Measurements from ENCODE around the gene MFAP1.
A peak's percentile ranks its signal among the peaks of the same experiment; 100 is the strongest.

The MFAP1 gene

GRCh38 chr15:43794269-43795037, 30.0 kb downstream of the MFAP1 start:
- Histone ChIP-seq H3K27me3 (ENCODE audit: control insufficient read depth, insufficient read depth, low read length) (no peaks in the 10 kb centered on the region), H3K36me3 (ENCODE audit: control insufficient read depth, insufficient read depth, low read length) (peaks cover 44% of the 10 kb centered on the region), H3K9ac (ENCODE audit: low read depth, low read length) (no peak overlapping the region), H3K27ac (ENCODE audit: low read depth, low read length) (peak overlapping the region; percentile 61), H3K4me1 (ENCODE audit: control insufficient read depth, insufficient read depth, low read length) (peaks cover 36% of the 10 kb centered on the region), H3K9me3 (ENCODE audit: control insufficient read depth, insufficient read depth, low read length) (no peaks in the 10 kb centered on the region), H3K4me3 (ENCODE audit: low read depth, low read length) (0 out of 2 replicates have a peak overlapping the region, but pooled peaks have one; percentile 15)

GRCh38 chr15:43793647-43794046, 30.8 kb downstream of the MFAP1 start:
- Histone ChIP-seq H3K27ac (ENCODE audit: low read depth, low read length) (no peak overlapping the region), H3K9ac (ENCODE audit: low read depth, low read length) (no peak overlapping the region), H3K36me3 (ENCODE audit: control insufficient read depth, insufficient read depth, low read length) (peaks cover 40% of the 10 kb centered on the region), H3K27me3 (ENCODE audit: control insufficient read depth, insufficient read depth, low read length) (no peaks in the 10 kb centered on the region), H3K4me1 (ENCODE audit: control insufficient read depth, insufficient read depth, low read length) (peaks cover 36% of the 10 kb centered on the region), H3K9me3 (ENCODE audit: control insufficient read depth, insufficient read depth, low read length) (no peaks in the 10 kb centered on the region), H3K4me3 (ENCODE audit: low read depth, low read length) (peak overlapping the region; percentile 81)

GRCh38 chr15:43792761-43793476, 31.6 kb downstream of the MFAP1 start:
- Histone ChIP-seq H3K4me1 (ENCODE audit: control insufficient read depth, insufficient read depth, low read length) (peaks cover 36% of the 10 kb centered on the region), H3K4me3 (ENCODE audit: low read depth, low read length) (peak overlapping the region; percentile 81), H3K27me3 (ENCODE audit: control insufficient read depth, insufficient read depth, low read length) (no peaks in the 10 kb centered on the region), H3K9ac (ENCODE audit: low read depth, low read length) (peak overlapping the region; percentile 90), H3K27ac (ENCODE audit: low read depth, low read length) (peak overlapping the region; percentile 83), H3K36me3 (ENCODE audit: control insufficient read depth, insufficient read depth, low read length) (peaks cover 40% of the 10 kb centered on the region), H3K9me3 (ENCODE audit: control insufficient read depth, insufficient read depth, low read length) (no peaks in the 10 kb centered on the region)

- H3K9me3 ChIP-seq (ENCODE audit: control insufficient read depth, insufficient read depth, low read length): no peaks in the 10 kb centered on the region
- H3K4me1 ChIP-seq (ENCODE audit: control insufficient read depth, insufficient read depth, low read length): peaks cover 36% of the 10 kb centered on the region
- peak within 1 kb of the TSS; percentile 91 for H3K27ac ChIP-seq (ENCODE audit: low read depth, low read length)
- no peaks in the 10 kb centered on the region for H3K27me3 ChIP-seq (ENCODE audit: control insufficient read depth, insufficient read depth, low read length)
- H3K9ac ChIP-seq (ENCODE audit: low read depth, low read length): peak within 1 kb of the TSS; percentile 90
- peaks cover 40% of the 10 kb centered on the region for H3K36me3 ChIP-seq (ENCODE audit: control insufficient read depth, insufficient read depth, low read length)
- peak within 1 kb of the TSS; percentile 81 for H3K4me3 ChIP-seq (ENCODE audit: low read depth, low read length)
These were observed 32.3 kb downstream of the MFAP1 start, which contains the start of gene SERF2 for GRCh38 chr15:43791993-43792760. TSS of gene SERF2 (plus strand) at chr15:43792320. CDS start at chr15:43792377, 57 bp downstream.

GRCh38 chr15:43789409-43789808, 35.1 kb downstream of the MFAP1 start:
- H3K9ac ChIP-seq (ENCODE audit: low read depth, low read length): no peak overlapping the region
- H3K4me1 ChIP-seq (ENCODE audit: control insufficient read depth, insufficient read depth, low read length): peaks cover 14% of the 10 kb centered on the region
- no peak overlapping the region for H3K4me3 ChIP-seq (ENCODE audit: low read depth, low read length)
- H3K36me3 ChIP-seq (ENCODE audit: control insufficient read depth, insufficient read depth, low read length): peaks cover 13% of the 10 kb centered on the region
- H3K9me3 ChIP-seq (ENCODE audit: control insufficient read depth, insufficient read depth, low read length): no peaks in the 10 kb centered on the region
- H3K27ac ChIP-seq (ENCODE audit: low read depth, low read length): no peak overlapping the region
- no peaks in the 10 kb centered on the region for H3K27me3 ChIP-seq (ENCODE audit: control insufficient read depth, insufficient read depth, low read length)

- Histone ChIP-seq H3K9ac (ENCODE audit: low read depth, low read length) (no peak overlapping the region), H3K9me3 (ENCODE audit: control insufficient read depth, insufficient read depth, low read length) (no peaks in the 10 kb centered on the region), H3K4me3 (ENCODE audit: low read depth, low read length) (no peak overlapping the region), H3K36me3 (ENCODE audit: control insufficient read depth, insufficient read depth, low read length) (peaks cover 6% of the 10 kb centered on the region), H3K4me1 (ENCODE audit: control insufficient read depth, insufficient read depth, low read length) (peaks cover 10% of the 10 kb centered on the region), H3K27me3 (ENCODE audit: control insufficient read depth, insufficient read depth, low read length) (no peaks in the 10 kb centered on the region), H3K27ac (ENCODE audit: low read depth, low read length) (no peak overlapping the region)
These were observed 45.5 kb downstream of the MFAP1 start for GRCh38 chr15:43779016-43779415.

- Histone ChIP-seq H3K27ac (ENCODE audit: low read depth, low read length) (peak overlapping the region; percentile 55), H3K9ac (ENCODE audit: low read depth, low read length) (0 out of 2 replicates have a peak overlapping the region, but pooled peaks have one; percentile 7), H3K27me3 (ENCODE audit: control insufficient read depth, insufficient read depth, low read length) (no peaks in the 10 kb centered on the region), H3K4me3 (ENCODE audit: low read depth, low read length) (peak overlapping the region; percentile 86), H3K36me3 (ENCODE audit: control insufficient read depth, insufficient read depth, low read length) (peaks cover 20% of the 10 kb centered on the region), H3K9me3 (ENCODE audit: control insufficient read depth, insufficient read depth, low read length) (no peaks in the 10 kb centered on the region), H3K4me1 (ENCODE audit: control insufficient read depth, insufficient read depth, low read length) (peaks cover 10% of the 10 kb centered on the region)
These were observed 47.1 kb downstream of the MFAP1 start for GRCh38 chr15:43777267-43777914.

GRCh38 chr15:43776718-43777266, 47.7 kb downstream of the MFAP1 start, which contains the start of gene ELL3:
TSS of gene ELL3 (minus strand) at chr15:43776966. CDS start at chr15:43776901, 65 bp downstream.
- Histone ChIP-seq H3K36me3 (ENCODE audit: control insufficient read depth, insufficient read depth, low read length) (peaks cover 26% of the 10 kb centered on the region), H3K27me3 (ENCODE audit: control insufficient read depth, insufficient read depth, low read length) (no peaks in the 10 kb centered on the region), H3K27ac (ENCODE audit: low read depth, low read length) (peak within 1 kb of the TSS; percentile 55), H3K4me3 (ENCODE audit: low read depth, low read length) (peak within 1 kb of the TSS; percentile 86), H3K9me3 (ENCODE audit: control insufficient read depth, insufficient read depth, low read length) (no peaks in the 10 kb centered on the region), H3K4me1 (ENCODE audit: control insufficient read depth, insufficient read depth, low read length) (peaks cover 10% of the 10 kb centered on the region), H3K9ac (ENCODE audit: low read depth, low read length) (peak within 1 kb of the TSS; percentile 55; the same call in 1 of the 2 replicates)

- no peaks in the 10 kb centered on the region for H3K27me3 ChIP-seq (ENCODE audit: control insufficient read depth, insufficient read depth, low read length)
- peaks cover 32% of the 10 kb centered on the region for H3K36me3 ChIP-seq (ENCODE audit: control insufficient read depth, insufficient read depth, low read length)
- peak overlapping the region; percentile 2 for H3K27ac ChIP-seq (ENCODE audit: low read depth, low read length)
- H3K9me3 ChIP-seq (ENCODE audit: control insufficient read depth, insufficient read depth, low read length): no peaks in the 10 kb centered on the region
- H3K4me1 ChIP-seq (ENCODE audit: control insufficient read depth, insufficient read depth, low read length): peaks cover 10% of the 10 kb centered on the region
- H3K9ac ChIP-seq (ENCODE audit: low read depth, low read length): peak overlapping the region; percentile 55; the same call in 1 of the 2 replicates
- peak overlapping the region; percentile 86 for H3K4me3 ChIP-seq (ENCODE audit: low read depth, low read length)
These were observed 48.3 kb downstream of the MFAP1 start for GRCh38 chr15:43776101-43776717.

Data from HUES48 (cell line).